GM23338 (cell line): ENCODE results near the gene ANKMY2. TPM values are rescaled to one million over a fixed set of nuclear protein-coding genes. Genes with fewer than 3 reads are reported as not detected.

Source experiments
- ATAC-seq: fragments of 200-7000 bp; cut with Tn5 transposase; 3 replicates; pipeline ENCODE4 v1.9.1; 2020
- DNase-seq: peaks from one replicate; pipeline ENCODE4 v3.0.0-alpha.2; 2015; ENCODE audit warnings: low spot score
- H2AFZ ChIP-seq: fragments of 200-600 bp; sonication (generic); 2 replicates; pipeline ENCODE4 v1.8.0; 2016; ENCODE audit warnings: antibody characterized with exemption, mild to moderate bottlenecking, moderate library complexity
- H3F3A ChIP-seq: fragments of 200-600 bp; sonication (generic); replicated peaks from 2 replicates; pipeline ENCODE4 v1.8.0; 2017; ENCODE audit warnings: antibody characterized with exemption, mixed run types, low read depth
- H3K27ac ChIP-seq: fragments of 200-600 bp; sonication (generic); 2 replicates; pipeline ENCODE4 v1.6.1; 2016; ENCODE audit warnings: low read depth
- H3K27me3 ChIP-seq: fragments of 200-600 bp; sonication (generic); 2 replicates; pipeline ENCODE4 v1.8.0; 2016; ENCODE audit warnings: mild to moderate bottlenecking, mixed run types, moderate library complexity; ENCODE audit not compliant: insufficient read depth
- H3K36me3 ChIP-seq: fragments of 200-600 bp; sonication (generic); 2 replicates; pipeline ENCODE4 v1.8.0; 2016; ENCODE audit warnings: mild to moderate bottlenecking; ENCODE audit not compliant: insufficient read depth
- H3K4me1 ChIP-seq: fragments of 200-600 bp; sonication (generic); 2 replicates; pipeline ENCODE4 v1.8.0; 2016; ENCODE audit warnings: mild to moderate bottlenecking, moderate library complexity; ENCODE audit not compliant: insufficient read depth
- H3K4me2 ChIP-seq: fragments of 200-600 bp; sonication (generic); 2 replicates; pipeline ENCODE4 v1.7.1; 2017; ENCODE audit warnings: mixed run types
- H3K4me3 ChIP-seq: fragments of 200-600 bp; sonication (generic); 2 replicates; pipeline ENCODE4 v1.6.1; 2016; ENCODE audit warnings: mixed run types
- H3K79me2 ChIP-seq: fragments of 200-600 bp; sonication (generic); replicated peaks from 2 replicates; pipeline ENCODE4 v1.8.0; 2017; ENCODE audit warnings: mild to moderate bottlenecking; ENCODE audit not compliant: insufficient read depth
- H3K9me2 ChIP-seq: fragments of 200-600 bp; sonication (generic); 2 replicates; pipeline ENCODE4 v1.8.0; 2017; ENCODE audit not compliant: insufficient read depth
- H4K20me1 ChIP-seq: fragments of 200-600 bp; sonication (generic); replicated peaks from 2 replicates; pipeline ENCODE4 v1.8.0; 2017; ENCODE audit warnings: mild to moderate bottlenecking; ENCODE audit not compliant: insufficient read depth
- H3K27ac Mint-ChIP-seq: 2 replicates; pipeline ENCODE4 v1.8.0; 2020; ENCODE audit warnings: inconsistent platforms, mild to moderate bottlenecking, moderate library complexity, mixed read lengths
- H3K27me3 Mint-ChIP-seq: 3 replicates; pipeline ENCODE4 v1.8.0; 2022; ENCODE audit warnings: low read depth, mild to moderate bottlenecking, moderate library complexity, mixed read lengths, inconsistent platforms; ENCODE audit not compliant: insufficient read depth, poor library complexity
- H3K36me3 Mint-ChIP-seq: 3 replicates; pipeline ENCODE4 v1.8.0; 2021; ENCODE audit warnings: low read depth, mild to moderate bottlenecking, inconsistent platforms, moderate library complexity, mixed read lengths
- H3K4me1 Mint-ChIP-seq: 3 replicates; pipeline ENCODE4 v1.8.0; 2020; ENCODE audit warnings: mild to moderate bottlenecking, inconsistent platforms, mixed read lengths
- H3K4me3 Mint-ChIP-seq: 3 replicates; pipeline ENCODE4 v1.8.0; 2021; ENCODE audit warnings: moderate library complexity, mild to moderate bottlenecking, inconsistent platforms, mixed read lengths
- H3K9me3 Mint-ChIP-seq: 3 replicates; pipeline ENCODE4 v1.8.0; 2020; ENCODE audit warnings: moderate library complexity, mild to moderate bottlenecking, inconsistent platforms, mixed read lengths
- CREB1 ChIP-seq: fragments of 250-450 bp; sonication (Bioruptor Pico); IDR thresholded peaks from 2 replicates; pipeline ENCODE4 v1.5.0; 2020; ENCODE audit warnings: low read depth, mild to moderate bottlenecking, moderate library complexity
- EZH2phosphoT487 ChIP-seq: fragments of 200-600 bp; sonication (generic); IDR thresholded peaks from one replicate; pipeline ENCODE4 v1.8.1; 2018; ENCODE audit warnings: antibody characterized with exemption; ENCODE audit not compliant: unreplicated experiment
- JUNB ChIP-seq: IDR thresholded peaks from one replicate; pipeline ENCODE4 v1.6.1; 2016; ENCODE audit warnings: antibody characterized with exemption; ENCODE audit not compliant: unreplicated experiment
- POLR2AphosphoS5 ChIP-seq: IDR thresholded peaks from 2 replicates; pipeline ENCODE4 v1.6.1; 2016; ENCODE audit warnings: antibody characterized with exemption, low read depth
- STAT1 ChIP-seq: IDR thresholded peaks from one replicate; pipeline ENCODE4 v1.6.1; 2016; ENCODE audit warnings: antibody characterized with exemption; ENCODE audit not compliant: unreplicated experiment
- ZNF114 ChIP-seq: fragments of 250-450 bp; sonication (Bioruptor Pico); IDR thresholded peaks from 2 replicates; pipeline ENCODE4 v1.5.0; 2020; ENCODE audit warnings: mild to moderate bottlenecking, moderate library complexity
- polyA plus RNA-seq: library from polyadenylated mRNA; unstranded; fragments of >200 nt; fragmentation: Nextera tagmentation; extraction: Ambion mirVana; gene quantifications from 2 replicates; pipeline ENCODE4 v1.2.1, GENCODE V29; 2016
- total RNA-seq: library from RNA; depleted of rRNA; stranded (reverse); fragments of >200 nt; shearing (Covaris generic); gene quantifications from 2 replicates; pipeline ENCODE4 v1.2.3, GENCODE V29; 2014
- TF ChIP-seq, protein P1 (sequence below): fragments of 250-450 bp; sonication (Bioruptor Pico); IDR thresholded peaks from 2 replicates; pipeline ENCODE4 v1.5.0; 2020; ENCODE audit warnings: mild to moderate bottlenecking, moderate library complexity
- TF ChIP-seq, protein P2 (sequence below), 2 experiments: fragments of 200-600 bp in 1 of 2; sonication (generic) in 1 of 2; conservative IDR thresholded peaks; 2 replicates each; pipeline versions ENCODE4 v1.5.1 to v1.6.1; 2016 to 2017; ENCODE audit warnings: antibody characterized with exemption in 2 of 2, low read depth in 2 of 2, mild to moderate bottlenecking in 2 of 2, moderate library complexity in 1 of 2
- TF ChIP-seq, protein P3 (sequence below): IDR thresholded peaks from 2 replicates; pipeline ENCODE4 v1.6.1; 2016; ENCODE audit warnings: antibody characterized with exemption

ANKMY2 gene
- total and polyA plus RNA-seq, 2 experiments from 2014 or later = 4.4 to 9.5 TPM

DNA sequence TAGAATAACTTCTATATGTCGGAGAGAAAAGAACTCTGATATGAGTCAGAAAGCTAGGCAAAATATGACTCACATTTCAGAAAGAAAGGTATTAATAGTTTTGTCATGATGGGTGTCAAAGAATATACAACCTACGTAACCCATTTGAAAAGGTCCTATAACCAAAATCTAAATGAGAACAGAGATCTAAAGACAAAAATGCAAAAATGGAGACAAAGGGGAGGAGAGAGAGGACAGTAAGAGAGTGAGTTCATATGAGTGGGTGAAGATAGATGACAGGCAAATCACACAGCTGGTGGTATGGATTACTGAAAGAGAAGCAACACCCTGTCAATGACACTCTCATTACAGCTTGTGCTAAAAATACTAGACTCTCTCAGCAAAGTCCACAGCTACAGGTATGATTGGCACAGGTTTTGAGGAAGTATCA lies 25.6 kb downstream of the ANKMY2 start (continued):
- TF ChIP-seq, protein P1, sequence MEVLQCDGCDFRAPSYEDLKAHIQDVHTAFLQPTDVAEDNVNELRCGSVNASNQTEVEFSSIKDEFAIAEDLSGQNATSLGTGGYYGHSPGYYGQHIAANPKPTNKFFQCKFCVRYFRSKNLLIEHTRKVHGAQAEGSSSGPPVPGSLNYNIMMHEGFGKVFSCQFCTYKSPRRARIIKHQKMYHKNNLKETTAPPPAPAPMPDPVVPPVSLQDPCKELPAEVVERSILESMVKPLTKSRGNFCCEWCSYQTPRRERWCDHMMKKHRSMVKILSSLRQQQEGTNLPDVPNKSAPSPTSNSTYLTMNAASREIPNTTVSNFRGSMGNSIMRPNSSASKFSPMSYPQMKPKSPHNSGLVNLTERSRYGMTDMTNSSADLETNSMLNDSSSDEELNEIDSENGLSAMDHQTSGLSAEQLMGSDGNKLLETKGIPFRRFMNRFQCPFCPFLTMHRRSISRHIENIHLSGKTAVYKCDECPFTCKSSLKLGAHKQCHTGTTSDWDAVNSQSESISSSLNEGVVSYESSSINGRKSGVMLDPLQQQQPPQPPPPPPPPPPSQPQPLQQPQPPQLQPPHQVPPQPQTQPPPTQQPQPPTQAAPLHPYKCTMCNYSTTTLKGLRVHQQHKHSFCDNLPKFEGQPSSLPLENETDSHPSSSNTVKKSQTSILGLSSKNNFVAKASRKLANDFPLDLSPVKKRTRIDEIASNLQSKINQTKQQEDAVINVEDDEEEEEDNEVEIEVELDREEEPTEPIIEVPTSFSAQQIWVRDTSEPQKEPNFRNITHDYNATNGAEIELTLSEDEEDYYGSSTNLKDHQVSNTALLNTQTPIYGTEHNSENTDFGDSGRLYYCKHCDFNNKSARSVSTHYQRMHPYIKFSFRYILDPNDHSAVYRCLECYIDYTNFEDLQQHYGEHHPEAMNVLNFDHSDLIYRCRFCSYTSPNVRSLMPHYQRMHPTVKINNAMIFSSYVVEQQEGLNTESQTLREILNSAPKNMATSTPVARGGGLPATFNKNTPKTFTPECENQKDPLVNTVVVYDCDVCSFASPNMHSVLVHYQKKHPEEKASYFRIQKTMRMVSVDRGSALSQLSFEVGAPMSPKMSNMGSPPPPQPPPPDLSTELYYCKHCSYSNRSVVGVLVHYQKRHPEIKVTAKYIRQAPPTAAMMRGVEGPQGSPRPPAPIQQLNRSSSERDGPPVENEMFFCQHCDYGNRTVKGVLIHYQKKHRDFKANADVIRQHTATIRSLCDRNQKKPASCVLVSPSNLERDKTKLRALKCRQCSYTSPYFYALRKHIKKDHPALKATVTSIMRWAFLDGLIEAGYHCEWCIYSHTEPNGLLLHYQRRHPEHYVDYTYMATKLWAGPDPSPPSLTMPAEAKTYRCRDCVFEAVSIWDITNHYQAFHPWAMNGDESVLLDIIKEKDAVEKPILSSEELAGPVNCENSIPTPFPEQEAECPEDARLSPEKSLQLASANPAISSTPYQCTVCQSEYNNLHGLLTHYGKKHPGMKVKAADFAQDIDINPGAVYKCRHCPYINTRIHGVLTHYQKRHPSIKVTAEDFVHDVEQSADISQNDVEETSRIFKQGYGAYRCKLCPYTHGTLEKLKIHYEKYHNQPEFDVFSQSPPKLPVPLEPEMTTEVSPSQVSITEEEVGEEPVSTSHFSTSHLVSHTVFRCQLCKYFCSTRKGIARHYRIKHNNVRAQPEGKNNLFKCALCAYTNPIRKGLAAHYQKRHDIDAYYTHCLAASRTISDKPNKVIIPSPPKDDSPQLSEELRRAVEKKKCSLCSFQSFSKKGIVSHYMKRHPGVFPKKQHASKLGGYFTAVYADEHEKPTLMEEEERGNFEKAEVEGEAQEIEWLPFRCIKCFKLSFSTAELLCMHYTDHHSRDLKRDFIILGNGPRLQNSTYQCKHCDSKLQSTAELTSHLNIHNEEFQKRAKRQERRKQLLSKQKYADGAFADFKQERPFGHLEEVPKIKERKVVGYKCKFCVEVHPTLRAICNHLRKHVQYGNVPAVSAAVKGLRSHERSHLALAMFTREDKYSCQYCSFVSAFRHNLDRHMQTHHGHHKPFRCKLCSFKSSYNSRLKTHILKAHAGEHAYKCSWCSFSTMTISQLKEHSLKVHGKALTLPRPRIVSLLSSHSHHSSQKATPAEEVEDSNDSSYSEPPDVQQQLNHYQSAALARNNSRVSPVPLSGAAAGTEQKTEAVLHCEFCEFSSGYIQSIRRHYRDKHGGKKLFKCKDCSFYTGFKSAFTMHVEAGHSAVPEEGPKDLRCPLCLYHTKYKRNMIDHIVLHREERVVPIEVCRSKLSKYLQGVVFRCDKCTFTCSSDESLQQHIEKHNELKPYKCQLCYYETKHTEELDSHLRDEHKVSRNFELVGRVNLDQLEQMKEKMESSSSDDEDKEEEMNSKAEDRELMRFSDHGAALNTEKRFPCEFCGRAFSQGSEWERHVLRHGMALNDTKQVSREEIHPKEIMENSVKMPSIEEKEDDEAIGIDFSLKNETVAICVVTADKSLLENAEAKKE = no peak

DNA sequence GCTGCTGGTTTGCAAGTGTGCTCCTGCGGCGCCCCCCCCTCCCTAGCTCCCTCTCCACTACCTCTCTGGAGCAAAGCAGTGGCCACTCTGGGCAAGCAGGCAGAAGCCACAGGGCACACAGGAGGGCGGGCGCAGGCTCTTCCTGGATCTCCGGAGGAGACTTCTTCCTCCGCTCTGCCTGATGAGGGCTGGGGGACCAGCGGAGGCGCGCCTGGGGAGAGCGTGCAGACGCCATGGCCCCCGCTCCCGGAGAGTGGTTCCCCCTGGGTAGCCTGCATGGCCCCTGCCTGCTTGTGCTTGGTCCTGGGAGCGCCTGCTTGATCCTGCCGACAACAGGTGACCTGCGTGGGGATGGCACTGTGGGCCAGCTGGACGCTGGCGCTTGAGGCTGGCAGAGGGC lies 29.0 kb downstream of the ANKMY2 start:
- no peak overlapping the region for H3K4me3 Mint-ChIP-seq
- TF ChIP-seq JUNB = no peak
- TF ChIP-seq CREB1 = no peak
- TF ChIP-seq, protein P2, sequence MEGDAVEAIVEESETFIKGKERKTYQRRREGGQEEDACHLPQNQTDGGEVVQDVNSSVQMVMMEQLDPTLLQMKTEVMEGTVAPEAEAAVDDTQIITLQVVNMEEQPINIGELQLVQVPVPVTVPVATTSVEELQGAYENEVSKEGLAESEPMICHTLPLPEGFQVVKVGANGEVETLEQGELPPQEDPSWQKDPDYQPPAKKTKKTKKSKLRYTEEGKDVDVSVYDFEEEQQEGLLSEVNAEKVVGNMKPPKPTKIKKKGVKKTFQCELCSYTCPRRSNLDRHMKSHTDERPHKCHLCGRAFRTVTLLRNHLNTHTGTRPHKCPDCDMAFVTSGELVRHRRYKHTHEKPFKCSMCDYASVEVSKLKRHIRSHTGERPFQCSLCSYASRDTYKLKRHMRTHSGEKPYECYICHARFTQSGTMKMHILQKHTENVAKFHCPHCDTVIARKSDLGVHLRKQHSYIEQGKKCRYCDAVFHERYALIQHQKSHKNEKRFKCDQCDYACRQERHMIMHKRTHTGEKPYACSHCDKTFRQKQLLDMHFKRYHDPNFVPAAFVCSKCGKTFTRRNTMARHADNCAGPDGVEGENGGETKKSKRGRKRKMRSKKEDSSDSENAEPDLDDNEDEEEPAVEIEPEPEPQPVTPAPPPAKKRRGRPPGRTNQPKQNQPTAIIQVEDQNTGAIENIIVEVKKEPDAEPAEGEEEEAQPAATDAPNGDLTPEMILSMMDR (conservative IDR thresholded peaks at IDR 0.05; ENCODE audit: low read depth in 2 of 2) = no peak
- no peak for TF ChIP-seq ZNF114 (CRISPR knock-in tag)
- no peak for TF ChIP-seq EZH2phosphoT487
- TF ChIP-seq, protein P3, sequence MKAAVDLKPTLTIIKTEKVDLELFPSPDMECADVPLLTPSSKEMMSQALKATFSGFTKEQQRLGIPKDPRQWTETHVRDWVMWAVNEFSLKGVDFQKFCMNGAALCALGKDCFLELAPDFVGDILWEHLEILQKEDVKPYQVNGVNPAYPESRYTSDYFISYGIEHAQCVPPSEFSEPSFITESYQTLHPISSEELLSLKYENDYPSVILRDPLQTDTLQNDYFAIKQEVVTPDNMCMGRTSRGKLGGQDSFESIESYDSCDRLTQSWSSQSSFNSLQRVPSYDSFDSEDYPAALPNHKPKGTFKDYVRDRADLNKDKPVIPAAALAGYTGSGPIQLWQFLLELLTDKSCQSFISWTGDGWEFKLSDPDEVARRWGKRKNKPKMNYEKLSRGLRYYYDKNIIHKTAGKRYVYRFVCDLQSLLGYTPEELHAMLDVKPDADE = no peak
- TF ChIP-seq POLR2AphosphoS5 = no peak
- no peak for TF ChIP-seq STAT1

More for the DNA sequence above, 29.0 kb downstream of the ANKMY2 start:
- Histone ChIP-seq H2AFZ (no peak overlapping the region), H3K4me1 (peaks cover 13% of the 10 kb centered on the region; the same call in 1 of the 2 replicates), H3F3A (no peaks in the 10 kb centered on the region), H4K20me1 (no peaks in the 10 kb centered on the region), H3K79me2 (no peaks in the 10 kb centered on the region), H3K27me3 (no peaks in the 10 kb centered on the region), H3K9me2 (no peaks in the 10 kb centered on the region), H3K27ac (no peak overlapping the region), H3K4me2 (no peak overlapping the region), H3K36me3 (no peaks in the 10 kb centered on the region), H3K4me3 (no peak overlapping the region)
- Mint-ChIP-seq H3K27ac (no peak overlapping the region), H3K36me3 (peaks cover 15% of the 10 kb centered on the region; the same call in 2 of the 3 replicates), H3K27me3 (no peaks in the 10 kb centered on the region), H3K9me3 (no peaks in the 10 kb centered on the region), H3K4me1 (peaks cover 7% of the 10 kb centered on the region)
- peak; percentile 91 for ATAC-seq
- DNase-seq = peak; percentile 61
